ENCODE data around the gene AP1S1. TPM values are rescaled to one million over a fixed set of nuclear protein-coding genes. Genes with fewer than 3 reads are reported as not detected.

Gene AP1S1
- polyA plus RNA-seq, 1 donor (not counting 4 experiments of a cell fraction or from before 2014, with no cell fraction given): 279 TPM

GRCh38 chr7:101113836-101114235 is 40.4 kb upstream of the AP1S1 start:
- FAIRE-seq (no peak), DNase-seq (ENCODE audit: low read depth, low spot score) (no peak)
- no peaks in the 10 kb centered on the region for H3K9me1 ChIP-seq (ENCODE audit: control insufficient read depth, extremely low read depth, insufficient read depth, low read length)
- no peaks in the 10 kb centered on the region for H3K36me3 ChIP-seq (ENCODE audit: control insufficient read depth in 2 of 2, extremely low read depth in 1 of 2, insufficient read depth in 2 of 2, low read length in 2 of 2)
- H3K27me3 ChIP-seq (ENCODE audit: control insufficient read depth, extremely low read depth, insufficient read depth, low read length): no peaks in the 10 kb centered on the region
- H3K27ac ChIP-seq (ENCODE audit: control insufficient read depth, insufficient read depth, low read length): peak overlapping the region; percentile 64
- TF ChIP-seq CTCF (optimal IDR thresholded peaks at IDR 0.05 in 1 of 3, IDR thresholded peaks at IDR 0.05 in 1 of 3, conservative IDR thresholded peaks at IDR 0.05 in 1 of 3; ENCODE audit: extremely low read depth in 1 of 3, insufficient read depth in 2 of 3, low read length in 3 of 3) (no peak), EZH2 (IDR thresholded peaks at IDR 0.05; ENCODE audit: low read length) (no peak)
- dilution Hi-C loops (cut with MboI; ENCODE audit: extremely low pct_ligation_motif_present, low sequenced_read_pairs): no loop called here
- H3K9ac ChIP-seq (ENCODE audit: control insufficient read depth, extremely low read depth, insufficient read depth, low read length): peak overlapping the region; percentile 47
- peak overlapping the region; percentile 80 for H2AFZ ChIP-seq (ENCODE audit: control insufficient read depth, low read length)
- peak overlapping the region; percentile 12 for H3K4me2 ChIP-seq (ENCODE audit: control insufficient read depth, extremely low read depth, insufficient read depth, low read depth, low read length)
- H3K79me2 ChIP-seq (ENCODE audit: control insufficient read depth, insufficient read depth, low read length): no peaks in the 10 kb centered on the region
- H3K4me1 ChIP-seq (ENCODE audit: control insufficient read depth, extremely low read depth, insufficient read depth, low read length): peaks cover 29% of the 10 kb centered on the region
- H4K20me1 ChIP-seq (ENCODE audit: control insufficient read depth, extremely low read depth, insufficient read depth, low read length): no peaks in the 10 kb centered on the region
- no peaks in the 10 kb centered on the region for H3K9me3 ChIP-seq (ENCODE audit: control insufficient read depth, low read depth, low read length)
- H3K4me3 ChIP-seq (ENCODE audit: control insufficient read depth in 2 of 3, extremely low read depth in 1 of 3, insufficient read depth in 2 of 3, low read depth in 1 of 3, low read length in 3 of 3): no peak overlapping the region

- H3K4me2 ChIP-seq (ENCODE audit: control insufficient read depth, extremely low read depth, insufficient read depth, low read depth, low read length): peak overlapping the region; percentile 12
Measured at GRCh38 chr7:101114492-101114891, 39.8 kb upstream of the AP1S1 start.

More at GRCh38 chr7:101114492-101114891, 39.8 kb upstream of the AP1S1 start:
- Histone ChIP-seq H2AFZ (ENCODE audit: control insufficient read depth, low read length) (peak overlapping the region; percentile 80), H3K9ac (ENCODE audit: control insufficient read depth, extremely low read depth, insufficient read depth, low read length) (peak overlapping the region; percentile 47), H3K27ac (ENCODE audit: control insufficient read depth, insufficient read depth, low read length) (peak overlapping the region; percentile 64), H4K20me1 (ENCODE audit: control insufficient read depth, extremely low read depth, insufficient read depth, low read length) (no peaks in the 10 kb centered on the region), H3K27me3 (ENCODE audit: control insufficient read depth, extremely low read depth, insufficient read depth, low read length) (no peaks in the 10 kb centered on the region), H3K9me3 (ENCODE audit: control insufficient read depth, low read depth, low read length) (no peaks in the 10 kb centered on the region), H3K9me1 (ENCODE audit: control insufficient read depth, extremely low read depth, insufficient read depth, low read length) (no peaks in the 10 kb centered on the region), H3K79me2 (ENCODE audit: control insufficient read depth, insufficient read depth, low read length) (no peaks in the 10 kb centered on the region), H3K36me3 (ENCODE audit: control insufficient read depth in 2 of 2, extremely low read depth in 1 of 2, insufficient read depth in 2 of 2, low read length in 2 of 2) (no peaks in the 10 kb centered on the region), H3K4me1 (ENCODE audit: control insufficient read depth, extremely low read depth, insufficient read depth, low read length) (peaks cover 24% of the 10 kb centered on the region), H3K4me3 (ENCODE audit: control insufficient read depth in 2 of 3, extremely low read depth in 1 of 3, insufficient read depth in 2 of 3, low read depth in 1 of 3, low read length in 3 of 3) (no peak overlapping the region)
- FAIRE-seq (no peak), DNase-seq (ENCODE audit: low read depth, low spot score) (no peak)
- no peak for TF ChIP-seq CTCF (optimal IDR thresholded peaks at IDR 0.05 in 1 of 3, IDR thresholded peaks at IDR 0.05 in 1 of 3, conservative IDR thresholded peaks at IDR 0.05 in 1 of 3; ENCODE audit: extremely low read depth in 1 of 3, insufficient read depth in 2 of 3, low read length in 3 of 3)
- TF ChIP-seq EZH2 (IDR thresholded peaks at IDR 0.05; ENCODE audit: low read length): no peak
- dilution Hi-C loops (cut with MboI; ENCODE audit: extremely low pct_ligation_motif_present, low sequenced_read_pairs): no loop called here

Measured in keratinocyte (primary cell).